IMR-90 (cell line): ENCODE data around the gene TMEM190. TPM values are rescaled to one million over a fixed set of nuclear protein-coding genes. Genes with fewer than 3 reads are reported as not detected.

ENCODE experiments used
- ATAC-seq: fragments of 200-7000 bp; cut with Tn5 transposase; 2 replicates; pipeline ENCODE4 v1.9.1; 2020; ENCODE audit warnings: low read depth, mild to moderate bottlenecking, moderate library complexity
- BruUV-seq: library from RNA; stranded (reverse); fragments of 400-500 nt; replicated peaks from 2 replicates; lab custom pipeline; 2021; lab: Mats Ljungman, UMichigan
- CTCF ChIA-PET: fragments of 300-600 bp; formaldehyde crosslinking; extraction: SDS; loops from one replicate; lab custom pipeline; 2021; ENCODE audit warnings: antibody characterized with exemption; lab: Yijun Ruan, JAX
- POLR2A ChIA-PET: fragments of 300-600 bp; sonication (Branson Sonifier 250); formaldehyde crosslinking; loops from one replicate; lab custom pipeline; 2022; ENCODE audit warnings: antibody characterized with exemption; ENCODE audit not compliant: unreplicated experiment; lab: Charles Lee
- DNase-seq: peaks from one replicate; pipeline ENCODE4 v3.0.0; 2013
- H2AFZ ChIP-seq: replicated peaks from 2 replicates; pipeline ENCODE3; 2013; ENCODE audit warnings: low read length, mild to moderate bottlenecking; ENCODE audit not compliant: poor library complexity
- H2AK5ac ChIP-seq: 2 replicates; pipeline ENCODE4 v1.6.1; 2013; ENCODE audit warnings: low read depth, low read length, inconsistent platforms
- H2AK9ac ChIP-seq: replicated peaks from 2 replicates; pipeline ENCODE3; 2013; ENCODE audit warnings: mild to moderate bottlenecking, low read depth, low read length, moderate library complexity; ENCODE audit not compliant: poor library complexity
- H2BK120ac ChIP-seq: 2 replicates; pipeline ENCODE4 v1.6.1; 2013; ENCODE audit warnings: low read depth, low read length, inconsistent platforms
- H2BK15ac ChIP-seq: 3 replicates; pipeline ENCODE4 v1.6.1; 2013; ENCODE audit warnings: low read depth, low read length, inconsistent platforms
- H2BK20ac ChIP-seq: 2 replicates; pipeline ENCODE4 v1.6.1; 2013; ENCODE audit warnings: low read depth, mild to moderate bottlenecking, inconsistent platforms, low read length, moderate library complexity
- H2BK5ac ChIP-seq: 2 replicates; pipeline ENCODE4 v1.6.1; 2013; ENCODE audit warnings: mild to moderate bottlenecking, low read depth, low read length, inconsistent platforms; ENCODE audit not compliant: poor library complexity, severe bottlenecking
- H3K14ac ChIP-seq: replicated peaks from 2 replicates; pipeline ENCODE4 v1.6.1; 2013; ENCODE audit warnings: low read depth, low read length, inconsistent platforms
- H3K18ac ChIP-seq: 2 replicates; pipeline ENCODE4 v1.6.1; 2013; ENCODE audit warnings: low read depth, low read length, control low read depth
- H3K23ac ChIP-seq: 2 replicates; pipeline ENCODE4 v1.6.1; 2013; ENCODE audit warnings: low read depth, low read length, inconsistent platforms
- H3K27ac ChIP-seq: 2 replicates; pipeline ENCODE4 v1.5.1; 2013; ENCODE audit warnings: mild to moderate bottlenecking, control low read depth, low read length; ENCODE audit not compliant: insufficient read depth
- H3K27me3 ChIP-seq: 2 replicates; pipeline ENCODE4 v1.6.1; 2013; ENCODE audit warnings: low read length; ENCODE audit not compliant: control insufficient read depth, insufficient read depth
- H3K36me3 ChIP-seq: 2 replicates; pipeline ENCODE4 v1.6.1; 2013; ENCODE audit warnings: low read length, mixed read lengths; ENCODE audit not compliant: control insufficient read depth, insufficient read depth
- H3K4ac ChIP-seq: 2 replicates; pipeline ENCODE4 v1.6.1; 2013; ENCODE audit warnings: low read depth, low read length, inconsistent platforms
- H3K4me1 ChIP-seq: 2 replicates; pipeline ENCODE4 v1.6.1; 2013; ENCODE audit warnings: low read length, mixed read lengths; ENCODE audit not compliant: control insufficient read depth, insufficient read depth
- H3K4me2 ChIP-seq: 2 replicates; pipeline ENCODE4 v1.6.1; 2013; ENCODE audit warnings: low read depth, mild to moderate bottlenecking, control low read depth, low read length, moderate library complexity
- H3K4me3 ChIP-seq: 2 replicates; pipeline ENCODE4 v1.5.1; 2013; ENCODE audit warnings: low read depth, mild to moderate bottlenecking, control low read depth, low read length, moderate library complexity; ENCODE audit not compliant: insufficient read depth
- H3K56ac ChIP-seq: 2 replicates; pipeline ENCODE4 v1.6.1; 2013; ENCODE audit warnings: low read length, inconsistent platforms; ENCODE audit not compliant: insufficient read depth; ENCODE audit errors: extremely low read depth
- H3K79me1 ChIP-seq, 2 experiments: 2 replicates each; pipeline ENCODE4 v1.6.1; 2013; ENCODE audit warnings: low read length in 2 of 2, inconsistent platforms in 1 of 2, low read depth in 1 of 2
- H3K9ac ChIP-seq: 2 replicates; pipeline ENCODE4 v1.6.1; 2013; ENCODE audit warnings: low read depth, low read length, control low read depth
- H3K9me1 ChIP-seq: 2 replicates; pipeline ENCODE4 v1.6.1; 2013; ENCODE audit warnings: low read length, inconsistent platforms; ENCODE audit not compliant: insufficient read depth
- H3K9me3 ChIP-seq: 2 replicates; pipeline ENCODE4 v1.6.1; 2013; ENCODE audit warnings: low read length; ENCODE audit not compliant: control insufficient read depth, insufficient read depth
- H4K20me1 ChIP-seq: 2 replicates; pipeline ENCODE4 v1.6.1; 2013; ENCODE audit warnings: low read length, inconsistent platforms; ENCODE audit not compliant: insufficient read depth
- H4K5ac ChIP-seq: 2 replicates; pipeline ENCODE4 v1.6.1; 2013; ENCODE audit warnings: mild to moderate bottlenecking, low read depth, low read length, control low read depth
- H4K8ac ChIP-seq, 2 experiments: 2 replicates each; pipeline ENCODE4 v1.6.1; 2013; ENCODE audit warnings: low read depth in 2 of 2, low read length in 2 of 2, control low read depth in 1 of 2, inconsistent platforms in 1 of 2
- H4K91ac ChIP-seq: 2 replicates; pipeline ENCODE4 v1.6.1; 2013; ENCODE audit warnings: low read depth, low read length, inconsistent platforms; ENCODE audit not compliant: insufficient read depth
- FOS ChIP-seq: fragments of 150-350 bp; IDR thresholded peaks from 2 replicates; pipeline ENCODE4 v1.6.1; 2016; ENCODE audit warnings: low read depth, low read length
- MXI1 ChIP-seq: IDR thresholded peaks from 2 replicates; pipeline ENCODE4 v1.6.1; 2012; ENCODE audit warnings: low read depth, mild to moderate bottlenecking, low read length, moderate library complexity, borderline replicate concordance
- RFX5 ChIP-seq: IDR thresholded peaks from 2 replicates; pipeline ENCODE4 v1.8.0; 2012; ENCODE audit warnings: low read depth, mild to moderate bottlenecking, low read length, moderate library complexity
- WGBS, 2 experiments: methylation state at CpG; one replicate each; pipeline versions ENCODE4 v1.1.5 to v1.1.7; 2013; ENCODE audit warnings: missing lambda C conversion rate in 2 of 2; ENCODE audit not compliant: insufficient read length in 1 of 2; ENCODE audit errors: extremely low coverage in 2 of 2; 5-methylcytosine and 5-hydroxymethylcytosine counted together
- dilution Hi-C: fragments of 300-500 bp; cut with HindIII; formaldehyde crosslinking; loops from one replicate; pipeline ENCODE4 v1.14.3; 2018; ENCODE audit warnings: low sequenced_read_pairs; ENCODE audit not compliant: unreplicated experiment
- in situ Hi-C: fragments of 300-500 bp; cut with MboI; formaldehyde crosslinking; loops from 3 replicates; pipeline ENCODE4 v1.14.3; 2019; ENCODE audit warnings: low sequenced_read_pairs, inconsistent platforms, mixed read lengths
- intact Hi-C: fragments of 100-400 bp; cut with micrococcal nuclease; formaldehyde crosslinking; loops from 2 replicates; pipeline ENCODE4 v1.10.0; 2022
- polyA plus RNA-seq, 3 experiments: library from polyadenylated mRNA; depleted of rRNA; stranded (reverse); fragments of >200 nt; gene quantifications; 2 replicates each; pipeline ENCODE4 v1.2.3, GENCODE V29; 2012; ENCODE audit warnings: low replicate concordance in 1 of 3
- total RNA-seq: library from RNA; depleted of rRNA; stranded (reverse); fragments of >200 nt; gene quantifications from 2 replicates; pipeline ENCODE4 v1.2.3, GENCODE V29; 2012
- TF ChIP-seq, protein P1 (sequence below): fragments of 150-350 bp; IDR thresholded peaks from 2 replicates; pipeline ENCODE4 v1.6.1; 2017; ENCODE audit warnings: mild to moderate bottlenecking, antibody characterized with exemption, low read length, low read depth
- TF ChIP-seq, protein P2 (sequence below): fragments of 150-350 bp; IDR thresholded peaks from 2 replicates; pipeline ENCODE4 v1.6.1; 2016; ENCODE audit warnings: low read depth, mild to moderate bottlenecking, low read length, moderate library complexity, borderline replicate concordance

Gene TMEM190
- total and polyA plus RNA-seq, 2 of the 4 experiments (the other 2 are of a cell fraction), result 1.6 TPM; not detected in 1

DNA sequence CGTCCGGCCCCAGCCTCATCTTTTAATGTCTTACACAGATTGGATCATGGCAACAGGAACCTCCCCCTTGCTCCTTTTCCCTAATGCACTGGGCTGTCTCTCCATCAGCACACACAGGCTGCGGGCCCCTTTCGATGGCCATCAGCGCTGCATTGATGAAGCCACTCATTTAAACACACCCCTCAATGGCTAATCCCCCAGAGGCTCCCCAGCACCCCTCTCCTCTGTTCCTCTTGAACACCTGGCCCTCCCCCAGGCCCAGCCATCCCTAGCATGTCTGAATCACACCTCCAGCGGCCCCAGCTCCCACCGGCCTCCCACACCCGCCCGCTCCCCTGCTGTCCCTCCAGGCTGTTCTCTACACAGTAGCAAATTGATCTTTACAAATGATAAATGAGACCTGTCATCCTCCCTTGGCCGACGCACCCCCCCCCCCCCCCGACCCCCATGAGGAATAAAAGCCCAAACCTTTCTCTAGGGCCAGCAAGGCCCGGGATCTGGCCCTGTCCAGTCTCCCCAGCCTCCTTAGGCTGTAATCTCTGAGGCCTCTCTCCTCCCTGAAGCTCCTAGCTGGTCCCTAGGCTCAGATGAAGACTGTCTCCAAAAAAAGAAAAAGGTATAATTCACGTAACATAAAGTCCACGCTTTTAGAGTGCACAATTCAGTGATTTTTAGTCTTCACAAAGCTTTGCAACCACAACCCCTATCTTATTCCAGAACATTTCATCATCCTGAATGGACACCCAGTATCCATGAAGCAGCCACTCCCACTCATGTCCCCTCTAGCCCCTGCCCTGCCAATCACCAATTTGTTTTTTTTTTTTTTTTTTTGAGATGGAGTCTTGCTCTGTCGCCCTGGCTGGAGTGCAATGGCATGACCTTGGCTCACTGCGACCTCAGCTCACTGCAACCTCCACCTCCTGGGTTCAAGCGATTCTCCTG lies 16.5 kb downstream of the TMEM190 start:
- BruUV-seq, result no TSS peak
- TF ChIP-seq RFX5, result no peak
- TF ChIP-seq, protein P1, sequence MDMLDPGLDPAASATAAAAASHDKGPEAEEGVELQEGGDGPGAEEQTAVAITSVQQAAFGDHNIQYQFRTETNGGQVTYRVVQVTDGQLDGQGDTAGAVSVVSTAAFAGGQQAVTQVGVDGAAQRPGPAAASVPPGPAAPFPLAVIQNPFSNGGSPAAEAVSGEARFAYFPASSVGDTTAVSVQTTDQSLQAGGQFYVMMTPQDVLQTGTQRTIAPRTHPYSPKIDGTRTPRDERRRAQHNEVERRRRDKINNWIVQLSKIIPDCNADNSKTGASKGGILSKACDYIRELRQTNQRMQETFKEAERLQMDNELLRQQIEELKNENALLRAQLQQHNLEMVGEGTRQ, result no peak
- TF ChIP-seq FOS, result no peak
- TF ChIP-seq MXI1, result no peak
- TF ChIP-seq, protein P2, sequence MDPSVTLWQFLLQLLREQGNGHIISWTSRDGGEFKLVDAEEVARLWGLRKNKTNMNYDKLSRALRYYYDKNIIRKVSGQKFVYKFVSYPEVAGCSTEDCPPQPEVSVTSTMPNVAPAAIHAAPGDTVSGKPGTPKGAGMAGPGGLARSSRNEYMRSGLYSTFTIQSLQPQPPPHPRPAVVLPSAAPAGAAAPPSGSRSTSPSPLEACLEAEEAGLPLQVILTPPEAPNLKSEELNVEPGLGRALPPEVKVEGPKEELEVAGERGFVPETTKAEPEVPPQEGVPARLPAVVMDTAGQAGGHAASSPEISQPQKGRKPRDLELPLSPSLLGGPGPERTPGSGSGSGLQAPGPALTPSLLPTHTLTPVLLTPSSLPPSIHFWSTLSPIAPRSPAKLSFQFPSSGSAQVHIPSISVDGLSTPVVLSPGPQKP, result no peak
- Histone ChIP-seq H2BK5ac (no peak overlapping the region), H3K9me3 (no peaks in the 10 kb centered on the region), H3K14ac (no peak overlapping the region), H2BK20ac (no peak overlapping the region), H3K23ac (no peak overlapping the region), H2AK9ac (peak overlapping the region; percentile 9), H4K5ac (no peak overlapping the region), H3K9ac (no peak overlapping the region), H2AFZ (no peak overlapping the region), H3K79me1 (peaks cover 19 to 49% of the 10 kb centered on the region in 2 experiments), H3K4me1 (peaks cover 28% of the 10 kb centered on the region; the same call in 1 of the 2 replicates), H3K36me3 (peaks cover 31% of the 10 kb centered on the region), H3K9me1 (peaks cover 31% of the 10 kb centered on the region), H2BK120ac (no peak overlapping the region), H3K56ac (no peak overlapping the region), H3K18ac (no peak overlapping the region), H3K27me3 (no peaks in the 10 kb centered on the region), H2BK15ac (no peak overlapping the region), H3K4me3 (no peak overlapping the region), H3K27ac (no peak overlapping the region), H2AK5ac (no peak overlapping the region), H3K4me2 (no peak overlapping the region), H4K20me1 (peaks cover 51% of the 10 kb centered on the region), H3K4ac (no peak overlapping the region), H4K91ac (no peak overlapping the region), H4K8ac (no peak overlapping the region)
- ATAC-seq (no peak), DNase-seq (no peak)
- intact Hi-C loops (no loop called here), dilution Hi-C loops (no loop called here), in situ Hi-C loops (no loop called here)
- ChIA-PET CTCF (interaction anchor here (0.6 kb wide), 1 partner anchor 111 kb away, joined by 3 read pairs; no protein-coding TSS in a partner anchor), POLR2A (interaction anchor here (0.7 kb wide), 1 partner anchor 26 kb away, joined by 3 read pairs; no protein-coding TSS in a partner anchor)
- WGBS, 2 experiments, result no CpG with 5 or more reads among the region's 18 CpGs
